Measurements from ENCODE around the gene EIF4G1. TPM values are rescaled to one million over a fixed set of nuclear protein-coding genes. Genes with fewer than 3 reads are reported as not detected.

EIF4G1 gene
- total and polyA plus RNA-seq, 9 donors: 72.4 to 295 (median 206) TPM

- TF ChIP-seq EP300 (IDR thresholded peaks at IDR 0.05) (no peak), POLR2A (IDR thresholded peaks at IDR 0.05) (no peak), CTCF (IDR thresholded peaks at IDR 0.05) (no peak)
- 48 to 62% (median 53%) methylated on average over 10 of the region's 10 CpGs for WGBS, 3 donors
- H3K36me3 ChIP-seq: no peaks in the 10 kb centered on the region
- DNase-seq: no peak
- H3K27ac ChIP-seq: no peak overlapping the region
- H3K4me3 ChIP-seq: no peak overlapping the region
- H3K4me1 ChIP-seq (ENCODE audit: insufficient read depth): peaks cover 7% of the 10 kb centered on the region
- no peaks in the 10 kb centered on the region for H3K9me3 ChIP-seq
- intact Hi-C loops (cut with DNase I): no loop called here
- no peaks in the 10 kb centered on the region for H3K27me3 ChIP-seq
Measured at GRCh38 chr3:184332370-184333090, 18.1 kb downstream of the EIF4G1 start.

GRCh38 chr3:184333190-184333589, 18.8 kb downstream of the EIF4G1 start:
- no peaks in the 10 kb centered on the region for H3K27me3 ChIP-seq
- no peaks in the 10 kb centered on the region for H3K9me3 ChIP-seq
- 27 to 52% (median 35%) methylated on average over 6 of the region's 6 CpGs for WGBS, 3 donors
- H3K4me3 ChIP-seq: no peak overlapping the region
- intact Hi-C loops (cut with DNase I): no loop called here
- peaks cover 12% of the 10 kb centered on the region for H3K4me1 ChIP-seq (ENCODE audit: insufficient read depth)
- no peak overlapping the region for H3K27ac ChIP-seq
- TF ChIP-seq POLR2A (IDR thresholded peaks at IDR 0.05): no peak
- TF ChIP-seq EP300 (IDR thresholded peaks at IDR 0.05): no peak
- no peak for TF ChIP-seq CTCF (IDR thresholded peaks at IDR 0.05)
- DNase-seq: no peak
- no peaks in the 10 kb centered on the region for H3K36me3 ChIP-seq

GRCh38 chr3:184333700-184334099, 19.3 kb downstream of the EIF4G1 start:
- H3K4me1 ChIP-seq (ENCODE audit: insufficient read depth): peaks cover 16% of the 10 kb centered on the region
- no peak overlapping the region for H3K27ac ChIP-seq
- H3K36me3 ChIP-seq: no peaks in the 10 kb centered on the region
- DNase-seq: no peak
- H3K9me3 ChIP-seq: no peaks in the 10 kb centered on the region
- no peak overlapping the region for H3K4me3 ChIP-seq
- intact Hi-C loops (cut with DNase I): no loop called here
- no peak for TF ChIP-seq EP300 (IDR thresholded peaks at IDR 0.05)
- TF ChIP-seq POLR2A (IDR thresholded peaks at IDR 0.05): no peak
- no peak for TF ChIP-seq CTCF (IDR thresholded peaks at IDR 0.05)
- WGBS, 3 donors: 20 to 34% (median 33%) methylated on average over 2 to 3 of the region's 3 CpGs
- H3K27me3 ChIP-seq: no peaks in the 10 kb centered on the region

GRCh38 chr3:184334470-184335158, 20.2 kb downstream of the EIF4G1 start:
- DNase-seq: no peak
- intact Hi-C loops (cut with DNase I): no loop called here
- H3K9me3 ChIP-seq: no peaks in the 10 kb centered on the region
- H3K4me1 ChIP-seq (ENCODE audit: insufficient read depth): peaks cover 20% of the 10 kb centered on the region
- peak overlapping the region; percentile 93 to 95 for H3K27ac ChIP-seq
- TF ChIP-seq POLR2A (IDR thresholded peaks at IDR 0.05) (no peak), EP300 (IDR thresholded peaks at IDR 0.05) (no peak)
- no peak overlapping the region for H3K4me3 ChIP-seq
- no peaks in the 10 kb centered on the region for H3K36me3 ChIP-seq
- H3K27me3 ChIP-seq: no peaks in the 10 kb centered on the region
- 76% methylated on average over 15 of the region's 15 CpGs for WGBS, 3 donors

- intact Hi-C loops (cut with DNase I): no loop called here
- Histone ChIP-seq H3K9me3 (no peaks in the 10 kb centered on the region), H3K36me3 (no peaks in the 10 kb centered on the region), H3K27ac (peak overlapping the region; percentile 93 to 95), H3K27me3 (no peaks in the 10 kb centered on the region), H3K4me3 (no peak overlapping the region), H3K4me1 (ENCODE audit: insufficient read depth) (peaks cover 20% of the 10 kb centered on the region)
- WGBS, 3 donors: 37 to 47% (median 39%) methylated on average over 4 of the region's 4 CpGs
- no peak for TF ChIP-seq POLR2A (IDR thresholded peaks at IDR 0.05)
- DNase-seq: no peak
Measured at GRCh38 chr3:184335291-184335660, 20.9 kb downstream of the EIF4G1 start.
